Epithelial cell of proximal tubule (primary cell): ENCODE results near the gene GLI3. TPM values are rescaled to one million over a fixed set of nuclear protein-coding genes. Genes with fewer than 3 reads are reported as not detected.

Experiments used
- DNase-seq: peaks from one replicate; pipeline ENCODE4 v3.0.0-alpha.2; 2011; ENCODE audit warnings: low read depth
- H3K4me3 ChIP-seq: 2 replicates; pipeline ENCODE4 v1.5.1; 2011; ENCODE audit warnings: low read depth, mild to moderate bottlenecking, low read length
- CTCF ChIP-seq: conservative IDR thresholded peaks from 2 replicates; pipeline ENCODE4 v1.5.1; 2012; ENCODE audit warnings: low read depth, mild to moderate bottlenecking, low read length
- total RNA-seq: library from RNA; depleted of rRNA; stranded (reverse); fragments of >200 nt; gene quantifications from 2 replicates; pipeline ENCODE4 v1.2.3, GENCODE V29; 2015

Gene GLI3
- total RNA-seq, 1 donor from 2014 or later = 2.6 TPM

GRCh38 chr7:42082144-42082543 lies 154.9 kb downstream of the GLI3 start:
- DNase-seq = peak; percentile 61
- no peak overlapping the region for H3K4me3 ChIP-seq

GRCh38 chr7:42081671-42082070 lies 155.3 kb downstream of the GLI3 start:
- no peak for DNase-seq
- no peak overlapping the region for H3K4me3 ChIP-seq
- no peak for TF ChIP-seq CTCF

More at GRCh38 chr7:42082144-42082543, 154.9 kb downstream of the GLI3 start:
- TF ChIP-seq CTCF = no peak

- peak overlapping the region; percentile 30 for H3K4me3 ChIP-seq
- DNase-seq = peak; percentile 73
- no peak for TF ChIP-seq CTCF
Measured at GRCh38 chr7:42080841-42081586, 156.0 kb downstream of the GLI3 start.

GRCh38 chr7:42077271-42078135 lies 159.5 kb downstream of the GLI3 start:
- no peak overlapping the region for H3K4me3 ChIP-seq
- no peak for DNase-seq
- no peak for TF ChIP-seq CTCF

GRCh38 chr7:42076870-42077269 lies 160.1 kb downstream of the GLI3 start:
- H3K4me3 ChIP-seq = no peak overlapping the region
- TF ChIP-seq CTCF = no peak
- DNase-seq = no peak

- H3K4me3 ChIP-seq = no peak overlapping the region
- no peak for DNase-seq
- no peak for TF ChIP-seq CTCF
Measured at GRCh38 chr7:42075418-42075817, 161.6 kb downstream of the GLI3 start.
